Chondrocyte (in vitro differentiated cells): ENCODE results near the gene POU2F1. TPM values are rescaled to one million over a fixed set of nuclear protein-coding genes. Genes with fewer than 3 reads are reported as not detected.
A peak's percentile ranks its signal among the peaks of the same experiment; 100 is the strongest.
"Not testable (repeated sequence)": the region's sequence is repeated elsewhere in the genome, so short reads cannot be mapped to it uniquely, and the experiment has no call there.

ENCODE experiments used
- DNase-seq: peaks from one replicate; pipeline ENCODE4 v3.0.0; 2021; ENCODE audit warnings: mixed read lengths, low spot score
- H3K27ac Mint-ChIP-seq: one replicate; pipeline ENCODE4 v1.8.0; 2021; ENCODE audit warnings: mild to moderate bottlenecking, moderate library complexity, mixed read lengths; ENCODE audit not compliant: unreplicated experiment
- H3K27me3 Mint-ChIP-seq: 2 replicates; pipeline ENCODE4 v1.8.0; 2021; ENCODE audit warnings: low read depth, mixed read lengths
- H3K36me3 Mint-ChIP-seq: 2 replicates; pipeline ENCODE4 v1.8.0; 2021; ENCODE audit warnings: low read depth, mixed read lengths
- H3K4me1 Mint-ChIP-seq: 2 replicates; pipeline ENCODE4 v1.8.0; 2021; ENCODE audit warnings: low read depth, mild to moderate bottlenecking, mixed read lengths
- H3K4me3 Mint-ChIP-seq: one replicate; pipeline ENCODE4 v1.8.0; 2021; ENCODE audit warnings: mild to moderate bottlenecking, moderate library complexity, mixed read lengths; ENCODE audit not compliant: unreplicated experiment
- H3K9me3 Mint-ChIP-seq: 2 replicates; pipeline ENCODE4 v1.8.0; 2021; ENCODE audit warnings: low read depth, mixed read lengths
- CTCF ChIP-seq: fragments of 200-600 bp; sonication (generic); IDR thresholded peaks from 2 replicates; pipeline ENCODE4 v1.5.0; 2021; ENCODE audit warnings: antibody characterized with exemption, mild to moderate bottlenecking, moderate library complexity
- total RNA-seq: library from RNA; stranded (reverse); gene quantifications from 3 replicates; pipeline ENCODE4 v1.2.1, GENCODE V29; 2021

The POU2F1 gene
- total RNA-seq, 1 donor from 2014 or later: 13.2 TPM

- no peak for TF ChIP-seq CTCF
- Mint-ChIP-seq H3K27me3 (no peaks in the 10 kb centered on the region), H3K27ac (peak overlapping the region; percentile 94), H3K9me3 (peaks cover 7% of the 10 kb centered on the region), H3K4me3 (peak overlapping the region; percentile 87), H3K4me1 (peaks cover 38% of the 10 kb centered on the region), H3K36me3 (peaks cover 5% of the 10 kb centered on the region)
- DNase-seq: peak; percentile 94
These were observed 795 bp upstream of the POU2F1 start for GRCh38 chr1:167219646-167220536.

GRCh38 chr1:167221126-167221737 is 546 bp downstream of the POU2F1 start:
- peaks cover 7% of the 10 kb centered on the region for H3K9me3 Mint-ChIP-seq
- no peak for TF ChIP-seq CTCF
- H3K4me3 Mint-ChIP-seq: peak overlapping the region; percentile 87
- no peaks in the 10 kb centered on the region for H3K27me3 Mint-ChIP-seq
- peaks cover 5% of the 10 kb centered on the region for H3K36me3 Mint-ChIP-seq
- H3K27ac Mint-ChIP-seq: peak overlapping the region; percentile 87
- H3K4me1 Mint-ChIP-seq: peaks cover 44% of the 10 kb centered on the region
- peak; percentile 85 for DNase-seq

- Mint-ChIP-seq H3K4me1 (peaks cover 48% of the 10 kb centered on the region), H3K27me3 (no peaks in the 10 kb centered on the region), H3K27ac (peak overlapping the region; percentile 99), H3K9me3 (peaks cover under 1% of the 10 kb centered on the region), H3K4me3 (peak overlapping the region; percentile 93), H3K36me3 (peaks cover under 1% of the 10 kb centered on the region)
- TF ChIP-seq CTCF: peak; percentile 15
- DNase-seq: no peak
These were observed 1.3 kb downstream of the POU2F1 start for GRCh38 chr1:167221738-167222610.

GRCh38 chr1:167223144-167224103 is 2.7 kb downstream of the POU2F1 start:
- no peaks in the 10 kb centered on the region for H3K36me3 Mint-ChIP-seq
- DNase-seq: no peak
- H3K27ac Mint-ChIP-seq: peak overlapping the region; percentile 99

GRCh38 chr1:167224734-167225235 is 4.1 kb downstream of the POU2F1 start:
- not testable (repeated sequence) for H3K27me3 Mint-ChIP-seq, H3K36me3 Mint-ChIP-seq, H3K4me3 Mint-ChIP-seq, H3K9me3 Mint-ChIP-seq, DNase-seq, H3K27ac Mint-ChIP-seq
- H3K4me1 Mint-ChIP-seq: peaks cover 44% of the 10 kb centered on the region

More at GRCh38 chr1:167223144-167224103, 2.7 kb downstream of the POU2F1 start:
- peaks cover 54% of the 10 kb centered on the region for H3K4me1 Mint-ChIP-seq
- H3K4me3 Mint-ChIP-seq: no peak overlapping the region
- H3K27me3 Mint-ChIP-seq: no peaks in the 10 kb centered on the region
- no peak for TF ChIP-seq CTCF
- H3K9me3 Mint-ChIP-seq: no peaks in the 10 kb centered on the region
